Esophagus muscularis mucosa (tissue), 4 donors: ENCODE results near the gene SIK1.

ENCODE experiments used
- CTCF ChIP-seq, 3 experiments: fragments of 200-600 bp in 2 of 3; fragments of 450-650 bp in 1 of 3; sonication (generic) in 2 of 3; IDR thresholded peaks; one replicate each; pipeline ENCODE4 v1.5.1; 2017 to 2019; ENCODE audit warnings: antibody characterized with exemption in 3 of 3, mild to moderate bottlenecking in 2 of 3, moderate library complexity in 1 of 3
- EP300 ChIP-seq: sonication (generic); formaldehyde crosslinking; IDR thresholded peaks from one replicate; pipeline ENCODE4 v1.6.1; 2017; ENCODE audit warnings: antibody characterized with exemption
- POLR2A ChIP-seq: fragments of 450-650 bp; IDR thresholded peaks from one replicate; pipeline ENCODE4 v1.6.1; 2017; ENCODE audit warnings: antibody characterized with exemption, moderate library complexity, mild to moderate bottlenecking, low read depth
- POLR2AphosphoS5 ChIP-seq, 2 donors: sonication (generic); formaldehyde crosslinking; IDR thresholded peaks; one replicate each; pipeline ENCODE4 v1.6.1; 2017; ENCODE audit warnings: antibody characterized with exemption in 2 of 2

DNA sequence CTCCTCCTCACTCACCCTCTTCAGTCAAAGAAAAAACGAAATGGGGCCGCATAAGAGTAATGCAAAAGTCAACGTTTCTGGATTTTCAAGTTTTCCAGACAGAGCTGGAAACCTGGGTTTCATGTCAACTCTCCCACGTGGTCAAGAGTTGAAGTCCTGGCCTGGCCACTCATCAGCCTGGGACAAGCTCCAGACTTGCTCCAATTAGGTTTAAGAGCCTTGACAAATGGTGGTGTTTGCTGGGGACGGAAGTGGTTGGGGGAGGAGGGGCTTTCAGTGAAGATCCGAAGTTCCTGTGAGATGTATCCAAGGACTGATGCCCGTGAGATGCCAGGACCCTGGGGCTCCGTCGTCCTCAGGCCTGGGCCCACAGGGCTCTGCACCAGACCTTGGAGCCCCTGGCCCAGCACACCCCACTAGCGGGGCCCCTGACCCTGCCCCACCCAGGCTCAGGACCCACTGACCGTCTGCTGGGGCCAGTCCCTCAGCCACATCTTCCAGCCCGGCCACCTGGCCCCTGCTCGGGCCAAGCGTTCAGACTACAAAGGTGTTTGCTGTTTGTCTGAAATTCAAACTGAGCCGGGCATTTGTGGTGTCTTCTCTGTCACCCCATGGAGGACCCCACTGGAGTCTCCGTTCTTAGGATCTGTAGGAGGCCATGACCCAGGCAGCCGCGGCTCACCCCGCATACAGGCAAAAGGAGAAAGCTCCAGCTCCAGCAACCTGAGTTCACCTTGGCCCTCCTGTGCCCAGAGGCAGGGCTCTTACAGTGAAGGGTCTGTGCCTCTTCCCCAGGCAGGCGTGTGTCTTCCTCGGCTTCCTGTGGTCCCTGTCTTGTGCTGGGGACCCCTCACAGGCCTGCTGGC lies 53.3 kb downstream of the SIK1 start:
- TF ChIP-seq POLR2A, result no peak
- no peak for TF ChIP-seq POLR2AphosphoS5 (IDR thresholded peaks at IDR 0.05)
- no peak for TF ChIP-seq CTCF (IDR thresholded peaks at IDR 0.05)
- no peak for TF ChIP-seq EP300
